A549 (cell line): ENCODE results near the gene PLPPR4. TPM values are rescaled to one million over a fixed set of nuclear protein-coding genes. Genes with fewer than 3 reads are reported as not detected.

Source experiments
- ATAC-seq, 2 experiments: fragments of 200-7000 bp in 1 of 2; fragments of >200 bp in 1 of 2; cut with Nextera tagmentation in 1 of 2; cut with Tn5 transposase in 1 of 2; 3 replicates each; pipeline versions ENCODE4 v1.8.0 to v1.9.1; 2018 to 2020; ENCODE audit warnings: mild to moderate bottlenecking in 1 of 2, moderate library complexity in 1 of 2
- CTCF ChIA-PET: fragments of 300-600 bp; sonication (Branson Sonifier 250); formaldehyde crosslinking; extraction: SDS; loops from one replicate; lab custom pipeline; 2021; ENCODE audit warnings: antibody characterized with exemption, inconsistent platforms; lab: Yijun Ruan, JAX
- POLR2A ChIA-PET: fragments of 350-600 bp; formaldehyde crosslinking; extraction: SDS; loops from one replicate; lab custom pipeline; 2021; ENCODE audit warnings: antibody characterized with exemption, inconsistent platforms; lab: Yijun Ruan, JAX
- DNase-seq, 2 experiments: peaks; one replicate each; pipeline versions ENCODE4 v3.0.0 to v3.0.0-alpha.2; 2011 to 2016; ENCODE audit warnings: low read depth in 1 of 2, low spot score in 1 of 2
- FAIRE-seq: peaks from 2 replicates; lab custom pipeline; 2011; peaks lifted over from hg19 to GRCh38; lab: Jason Lieb, UNC
- H3K27ac ChIP-seq, 2 experiments: fragments of >200 bp; sonication (Bioruptor Twin); formaldehyde crosslinking; 3 replicates each; pipeline ENCODE4 v1.5.1; 2016 to 2017
- H3K4me1 ChIP-seq: fragments of >200 bp; sonication (Bioruptor Twin); formaldehyde crosslinking; 3 replicates; pipeline ENCODE4 v1.6.1; 2016
- H3K4me2 ChIP-seq: fragments of >200 bp; sonication (Bioruptor Twin); formaldehyde crosslinking; 3 replicates; pipeline ENCODE4 v1.6.1; 2016
- H3K4me3 ChIP-seq: fragments of >200 bp; sonication (Bioruptor Twin); formaldehyde crosslinking; 3 replicates; pipeline ENCODE4 v1.5.1; 2016
- H3K9me3 ChIP-seq: fragments of >200 bp; sonication (Bioruptor Twin); formaldehyde crosslinking; 3 replicates; pipeline ENCODE4 v1.6.1; 2016
- ATOH8 ChIP-seq: fragments of 250-450 bp; sonication (Bioruptor Pico); IDR thresholded peaks from 2 replicates; pipeline ENCODE4 v1.5.0; 2020; ENCODE audit warnings: low read depth, mild to moderate bottlenecking, moderate library complexity
- BCL3 ChIP-seq: fragments of >200 bp; sonication (Bioruptor Twin); formaldehyde crosslinking; IDR thresholded peaks from 3 replicates; pipeline ENCODE4 v1.6.1; 2016
- CBX8 ChIP-seq: fragments of 200-600 bp; sonication (generic); IDR thresholded peaks from 2 replicates; pipeline ENCODE4 v1.6.1; 2016
- CHD4 ChIP-seq: fragments of 200-600 bp; sonication (generic); IDR thresholded peaks from 2 replicates; pipeline ENCODE4 v1.6.1; 2016; ENCODE audit warnings: antibody characterized with exemption, mild to moderate bottlenecking, borderline replicate concordance
- EHMT2 ChIP-seq: fragments of 200-600 bp; sonication (generic); IDR thresholded peaks from 2 replicates; pipeline ENCODE4 v1.6.1; 2016; ENCODE audit warnings: antibody characterized with exemption, low read depth, mild to moderate bottlenecking, moderate library complexity
- EP300 ChIP-seq, 2 experiments: fragments of >200 bp; sonication (Bioruptor Twin); formaldehyde crosslinking; IDR thresholded peaks; 2 replicates in 1 of 2; 3 replicates in 1 of 2; pipeline ENCODE4 v1.6.1; 2016 to 2017
- FOSB ChIP-seq: fragments of 250-450 bp; sonication (Bioruptor Pico); IDR thresholded peaks from 2 replicates; pipeline ENCODE4 v1.5.0; 2020; ENCODE audit warnings: mild to moderate bottlenecking, moderate library complexity
- FOSL2 ChIP-seq, 2 experiments: fragments of 450-650 bp in 1 of 2; fragments of >200 bp in 1 of 2; sonication (Bioruptor Twin) in 1 of 2; formaldehyde crosslinking; IDR thresholded peaks; 2 replicates each; pipeline versions ENCODE4 v1.5.0 to v1.6.1; 2016 to 2020; ENCODE audit warnings: mild to moderate bottlenecking in 1 of 2, moderate library complexity in 1 of 2
- FOXS1 ChIP-seq: fragments of 250-450 bp; sonication (Bioruptor Pico); IDR thresholded peaks from 2 replicates; pipeline ENCODE4 v1.5.0; 2020; ENCODE audit warnings: mild to moderate bottlenecking, moderate library complexity
- GATA3 ChIP-seq: IDR thresholded peaks from 2 replicates; pipeline ENCODE4 v1.6.1; 2012; ENCODE audit warnings: borderline replicate concordance
- HDAC2 ChIP-seq: fragments of 200-600 bp; sonication (generic); IDR thresholded peaks from 2 replicates; pipeline ENCODE4 v1.6.1; 2016
- HES2 ChIP-seq: fragments of >200 bp; sonication (Bioruptor Twin); formaldehyde crosslinking; IDR thresholded peaks from 2 replicates; pipeline ENCODE4 v1.6.1; 2016
- HMGXB4 ChIP-seq: fragments of 250-450 bp; sonication (Bioruptor Pico); IDR thresholded peaks from 2 replicates; pipeline ENCODE4 v1.5.0; 2021; ENCODE audit warnings: mild to moderate bottlenecking, moderate library complexity, borderline replicate concordance
- JUN ChIP-seq, 2 experiments: fragments of >200 bp; sonication (Bioruptor Twin); formaldehyde crosslinking; IDR thresholded peaks; 2 replicates in 1 of 2; 3 replicates in 1 of 2; pipeline ENCODE4 v1.6.1; 2016 to 2017
- MAZ ChIP-seq: fragments of 150-350 bp; IDR thresholded peaks from 2 replicates; pipeline ENCODE4 v1.6.1; 2014; ENCODE audit warnings: antibody characterized with exemption, low read depth, low read length, borderline replicate concordance
- NR3C1 ChIP-seq: fragments of >200 bp; sonication (Bioruptor Twin); formaldehyde crosslinking; IDR thresholded peaks from 3 replicates; pipeline ENCODE4 v1.6.1; 2017
- PBX3 ChIP-seq: IDR thresholded peaks from 2 replicates; pipeline ENCODE4 v1.6.1; 2012
- RARB ChIP-seq: fragments of 250-450 bp; sonication (Bioruptor Pico); IDR thresholded peaks from 2 replicates; pipeline ENCODE4 v1.8.0; 2021; ENCODE audit warnings: mild to moderate bottlenecking, moderate library complexity
- RCOR1 ChIP-seq: fragments of 150-350 bp; IDR thresholded peaks from 2 replicates; pipeline ENCODE4 v1.6.1; 2014; ENCODE audit warnings: antibody characterized with exemption, low read length, low read depth
- REST ChIP-seq: fragments of 200-600 bp; sonication (generic); IDR thresholded peaks from 2 replicates; pipeline ENCODE4 v1.6.1; 2016; ENCODE audit warnings: antibody characterized with exemption, mild to moderate bottlenecking, moderate library complexity
- SMC3 ChIP-seq: fragments of >200 bp; sonication (Bioruptor Twin); formaldehyde crosslinking; IDR thresholded peaks from 3 replicates; pipeline ENCODE4 v1.6.1; 2018; ENCODE audit warnings: inconsistent platforms
- ZC3H11A ChIP-seq: fragments of 450-650 bp; IDR thresholded peaks from 2 replicates; pipeline ENCODE4 v1.6.1; 2014; ENCODE audit warnings: antibody characterized with exemption, mild to moderate bottlenecking
- ZFP36 ChIP-seq: fragments of 450-650 bp; IDR thresholded peaks from 2 replicates; pipeline ENCODE4 v1.6.1; 2014; ENCODE audit warnings: borderline replicate concordance; ENCODE audit not compliant: partially characterized antibody
- ZSCAN20 ChIP-seq: fragments of 250-450 bp; sonication (Bioruptor Pico); IDR thresholded peaks from 2 replicates; pipeline ENCODE4 v1.8.0; 2022; ENCODE audit warnings: mild to moderate bottlenecking, moderate library complexity
- WGBS: methylation state at CpG from one replicate; pipeline ENCODE4 v1.1.6; 2017; ENCODE audit errors: missing lambda C conversion rate; 5-methylcytosine and 5-hydroxymethylcytosine counted together
- polyA plus RNA-seq, 4 experiments: library from polyadenylated mRNA; depleted of rRNA in 3 of 4; stranded (reverse); fragments of >200 nt; fragmentation: RNase III in 1 of 4; extraction: RNeasy Plus Mini Kit Qiagen cat#74134 plus additional on column Dnase treatment in 1 of 4; gene quantifications; 2 replicates in 3 of 4; 3 replicates in 1 of 4; pipeline ENCODE4 v1.2.3, GENCODE V29; 2011 to 2017

The PLPPR4 gene
- polyA plus RNA-seq, 2 of the 4 experiments (the other 2 are of a cell fraction): not detected

- FAIRE-seq: no peak
- 28% methylated on average over 3 of the region's 3 CpGs for WGBS
- POLR2A ChIA-PET: no interaction called here
- no peak for ATAC-seq
- Histone ChIP-seq H3K9me3 (no peaks in the 10 kb centered on the region), H3K4me2 (no peak overlapping the region), H3K4me1 (no peaks in the 10 kb centered on the region), H3K4me3 (no peak overlapping the region), H3K27ac (no peak overlapping the region)
- CTCF ChIA-PET: no interaction called here
- TF ChIP-seq ZFP36 (no peak), JUN (IDR thresholded peaks at IDR 0.05) (no peak), HMGXB4 (CRISPR knock-in tag) (no peak), MAZ (no peak), RCOR1 (no peak), NR3C1 (no peak), EHMT2 (no peak), HDAC2 (no peak), SMC3 (no peak), ATOH8 (CRISPR knock-in tag) (no peak), CBX8 (no peak), RARB (no peak)
- no peak for DNase-seq
Observed at GRCh38 chr1:99227056-99227897, 37.0 kb upstream of the PLPPR4 start.

GRCh38 chr1:99228153-99228552 lies 36.1 kb upstream of the PLPPR4 start:
- CTCF ChIA-PET: no interaction called here
- DNase-seq: no peak
- 31% methylated on average over 1 of the region's 2 CpGs for WGBS
- Histone ChIP-seq H3K4me1 (no peaks in the 10 kb centered on the region), H3K9me3 (no peaks in the 10 kb centered on the region)
- no peak for TF ChIP-seq HES2
- TF ChIP-seq HDAC2: no peak
- no peak for TF ChIP-seq PBX3
- no peak for TF ChIP-seq GATA3
- no peak for TF ChIP-seq RARB
- no peak for TF ChIP-seq REST
- no peak for TF ChIP-seq FOSB (CRISPR knock-in tag)
- no peak for TF ChIP-seq CHD4
- no peak for TF ChIP-seq EP300 (IDR thresholded peaks at IDR 0.05)
- TF ChIP-seq FOSL2 (IDR thresholded peaks at IDR 0.05): no peak
- no peak for TF ChIP-seq FOSL2 (CRISPR knock-in tag; IDR thresholded peaks at IDR 0.05)
- TF ChIP-seq BCL3: no peak
- no peak for TF ChIP-seq ZFP36
- TF ChIP-seq SMC3: no peak
- no peak for TF ChIP-seq ZC3H11A
- no peak for TF ChIP-seq ZSCAN20 (CRISPR knock-in tag)
- TF ChIP-seq FOXS1 (CRISPR knock-in tag): no peak
- TF ChIP-seq, all 56 proteins: peak for 0
- H3K4me2 ChIP-seq: no peak overlapping the region
- FAIRE-seq (no peak), ATAC-seq (no peak)
- no peak overlapping the region for H3K27ac ChIP-seq
- POLR2A ChIA-PET: no interaction called here
- no peak overlapping the region for H3K4me3 ChIP-seq
